Neural cell (in vitro differentiated cells): ENCODE results near the gene CLCN1. TPM values are rescaled to one million over a fixed set of nuclear protein-coding genes. Genes with fewer than 3 reads are reported as not detected.

Experiments used
- H2AFZ ChIP-seq: fragments of 200-600, 300-800 bp; sonication (generic), shearing (Covaris generic); 2 replicates; pipeline ENCODE4 v1.6.0; 2014; ENCODE audit warnings: low read depth, mild to moderate bottlenecking, antibody characterized with exemption, low read length, moderate library complexity
- H3F3A ChIP-seq: fragments of 200-600 bp; shearing (Covaris generic); 2 replicates; pipeline ENCODE4 v1.6.1; 2016; ENCODE audit warnings: mild to moderate bottlenecking, moderate library complexity, mixed read lengths, antibody characterized with exemption, low read length; ENCODE audit not compliant: insufficient read depth, poor library complexity, severe bottlenecking
- H3K27ac ChIP-seq: fragments of 200-600, 300-800 bp; sonication (generic), shearing (Covaris generic); 2 replicates; pipeline ENCODE4 v1.5.1; 2014; ENCODE audit warnings: mild to moderate bottlenecking, low read length, moderate library complexity
- H3K27me3 ChIP-seq: fragments of 300-800, 200-600 bp; sonication (generic), shearing (Covaris generic); 2 replicates; pipeline ENCODE4 v1.6.0; 2014; ENCODE audit warnings: mild to moderate bottlenecking, low read depth, low read length, moderate library complexity; ENCODE audit not compliant: insufficient read depth
- H3K36me3 ChIP-seq: fragments of 300-800, 200-600 bp; sonication (generic), shearing (Covaris generic); 2 replicates; pipeline ENCODE4 v1.5.1; 2014; ENCODE audit warnings: mild to moderate bottlenecking, antibody characterized with exemption, low read length, moderate library complexity; ENCODE audit not compliant: insufficient read depth
- H3K4me2 ChIP-seq: fragments of 300-800, 200-600 bp; sonication (generic), shearing (Covaris generic); 2 replicates; pipeline ENCODE4 v1.6.0; 2014; ENCODE audit warnings: mild to moderate bottlenecking, low read length
- H3K4me3 ChIP-seq: fragments of 300-800, 200-600 bp; sonication (generic), shearing (Covaris generic); 2 replicates; pipeline ENCODE4 v1.5.1; 2014; ENCODE audit warnings: mild to moderate bottlenecking, low read length, moderate library complexity
- H3K79me2 ChIP-seq: fragments of 200-600 bp; shearing (Covaris generic); replicated peaks from 2 replicates; pipeline ENCODE4 v1.6.0; 2014; ENCODE audit warnings: mild to moderate bottlenecking, low read length, moderate library complexity; ENCODE audit not compliant: insufficient read depth
- H3K9ac ChIP-seq: fragments of 300-800, 200-600 bp; sonication (generic), shearing (Covaris generic); 2 replicates; pipeline ENCODE4 v1.6.1; 2016; ENCODE audit warnings: mild to moderate bottlenecking, low read length, mixed read lengths
- H3K9me2 ChIP-seq: fragments of 200-600 bp; shearing (Covaris generic); 2 replicates; pipeline ENCODE4 v1.6.1; 2016; ENCODE audit warnings: mild to moderate bottlenecking, low read length, mixed read lengths; ENCODE audit not compliant: insufficient read depth
- H3K9me3 ChIP-seq: fragments of 200-600, 300-800 bp; sonication (generic), shearing (Covaris generic); 2 replicates; pipeline ENCODE4 v1.6.1; 2016; ENCODE audit warnings: mild to moderate bottlenecking, mixed run types, low read length, moderate library complexity, mixed read lengths
- H4K20me1 ChIP-seq: fragments of 200-600 bp; shearing (Covaris generic); 2 replicates; pipeline ENCODE4 v1.6.1; 2016; ENCODE audit warnings: mild to moderate bottlenecking, mixed run types; ENCODE audit not compliant: insufficient read depth
- CTCF ChIP-seq: fragments of 450-650 bp; IDR thresholded peaks from 2 replicates; pipeline ENCODE4 v1.5.1; 2014; ENCODE audit warnings: antibody characterized with exemption, mild to moderate bottlenecking, moderate library complexity; ENCODE audit not compliant: poor library complexity, severe bottlenecking
- EP300 ChIP-seq: fragments of 450-650 bp; conservative IDR thresholded peaks from 2 replicates; pipeline ENCODE4 v1.6.1; 2014; ENCODE audit warnings: antibody characterized with exemption, mild to moderate bottlenecking, moderate library complexity; ENCODE audit not compliant: poor library complexity, severe bottlenecking
- EZH2 ChIP-seq: fragments of 200-600, 300-800 bp; shearing (Covaris generic), sonication (generic); IDR thresholded peaks from 2 replicates; pipeline ENCODE4 v1.6.1; 2014; ENCODE audit warnings: antibody characterized with exemption, low read length, borderline replicate concordance, mild to moderate bottlenecking; ENCODE audit not compliant: insufficient read depth, poor library complexity, severe bottlenecking
- MXI1 ChIP-seq: fragments of 450-650 bp; conservative IDR thresholded peaks from 2 replicates; pipeline ENCODE4 v1.6.1; 2014; ENCODE audit warnings: antibody characterized with exemption, mild to moderate bottlenecking; ENCODE audit not compliant: poor library complexity, severe bottlenecking
- POLR2AphosphoS5 ChIP-seq: IDR thresholded peaks from 2 replicates; pipeline ENCODE4 v1.6.1; 2012
- RAD21 ChIP-seq: fragments of 450-650 bp; conservative IDR thresholded peaks from 2 replicates; pipeline ENCODE4 v1.6.1; 2014; ENCODE audit warnings: antibody characterized with exemption, mild to moderate bottlenecking, moderate library complexity
- SMC3 ChIP-seq: fragments of 450-650 bp; conservative IDR thresholded peaks from 2 replicates; pipeline ENCODE4 v1.6.1; 2014; ENCODE audit warnings: antibody characterized with exemption, mild to moderate bottlenecking, moderate library complexity; ENCODE audit not compliant: poor library complexity
- TAF1 ChIP-seq: IDR thresholded peaks from 2 replicates; pipeline ENCODE4 v1.6.1; 2012; ENCODE audit warnings: low read depth
- polyA plus RNA-seq: library from polyadenylated mRNA; depleted of rRNA; stranded (reverse); fragments of >200 nt; gene quantifications from 2 replicates; pipeline ENCODE4 v1.2.3, GENCODE V29; 2014
- TF ChIP-seq, protein P1 (sequence below): IDR thresholded peaks from 2 replicates; pipeline ENCODE4 v1.6.1; 2012; ENCODE audit warnings: borderline replicate concordance

Gene CLCN1
- polyA plus RNA-seq, 1 donor from 2014 or later = not detected

DNA sequence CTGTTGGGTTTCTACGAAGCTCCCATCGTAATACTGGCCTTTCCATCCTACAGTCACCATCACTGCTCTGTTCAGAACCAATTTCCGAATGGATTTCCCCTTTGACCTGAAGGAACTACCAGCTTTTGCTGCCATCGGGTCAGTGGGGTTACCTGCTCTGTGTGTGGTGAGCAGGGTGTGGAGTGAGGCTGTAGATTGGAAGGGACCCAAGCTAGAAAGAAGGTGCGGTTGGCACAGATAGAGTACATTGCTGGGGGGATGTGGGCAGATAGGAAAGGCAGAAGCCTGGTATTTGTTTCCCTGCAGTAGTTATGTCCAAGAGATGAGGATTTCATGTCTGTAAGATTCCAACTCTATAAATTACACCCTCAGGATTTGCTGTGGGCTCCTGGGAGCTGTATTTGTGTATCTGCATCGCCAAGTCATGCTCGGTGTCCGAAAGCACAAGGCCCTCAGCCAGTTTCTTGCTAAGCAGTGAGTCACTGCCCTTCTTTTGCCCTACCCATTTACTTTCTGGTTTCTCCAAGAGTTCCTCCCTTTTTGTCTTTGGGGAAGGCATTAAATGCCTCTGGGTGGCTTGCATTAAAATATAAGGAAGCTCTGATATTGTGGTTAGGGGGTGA lies 15.4 kb downstream of the CLCN1 start:
- TF ChIP-seq CTCF (no peak), EZH2 (no peak), EP300 (no peak)
- TF ChIP-seq, protein P1, sequence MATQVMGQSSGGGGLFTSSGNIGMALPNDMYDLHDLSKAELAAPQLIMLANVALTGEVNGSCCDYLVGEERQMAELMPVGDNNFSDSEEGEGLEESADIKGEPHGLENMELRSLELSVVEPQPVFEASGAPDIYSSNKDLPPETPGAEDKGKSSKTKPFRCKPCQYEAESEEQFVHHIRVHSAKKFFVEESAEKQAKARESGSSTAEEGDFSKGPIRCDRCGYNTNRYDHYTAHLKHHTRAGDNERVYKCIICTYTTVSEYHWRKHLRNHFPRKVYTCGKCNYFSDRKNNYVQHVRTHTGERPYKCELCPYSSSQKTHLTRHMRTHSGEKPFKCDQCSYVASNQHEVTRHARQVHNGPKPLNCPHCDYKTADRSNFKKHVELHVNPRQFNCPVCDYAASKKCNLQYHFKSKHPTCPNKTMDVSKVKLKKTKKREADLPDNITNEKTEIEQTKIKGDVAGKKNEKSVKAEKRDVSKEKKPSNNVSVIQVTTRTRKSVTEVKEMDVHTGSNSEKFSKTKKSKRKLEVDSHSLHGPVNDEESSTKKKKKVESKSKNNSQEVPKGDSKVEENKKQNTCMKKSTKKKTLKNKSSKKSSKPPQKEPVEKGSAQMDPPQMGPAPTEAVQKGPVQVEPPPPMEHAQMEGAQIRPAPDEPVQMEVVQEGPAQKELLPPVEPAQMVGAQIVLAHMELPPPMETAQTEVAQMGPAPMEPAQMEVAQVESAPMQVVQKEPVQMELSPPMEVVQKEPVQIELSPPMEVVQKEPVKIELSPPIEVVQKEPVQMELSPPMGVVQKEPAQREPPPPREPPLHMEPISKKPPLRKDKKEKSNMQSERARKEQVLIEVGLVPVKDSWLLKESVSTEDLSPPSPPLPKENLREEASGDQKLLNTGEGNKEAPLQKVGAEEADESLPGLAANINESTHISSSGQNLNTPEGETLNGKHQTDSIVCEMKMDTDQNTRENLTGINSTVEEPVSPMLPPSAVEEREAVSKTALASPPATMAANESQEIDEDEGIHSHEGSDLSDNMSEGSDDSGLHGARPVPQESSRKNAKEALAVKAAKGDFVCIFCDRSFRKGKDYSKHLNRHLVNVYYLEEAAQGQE = no peak
- no peaks in the 10 kb centered on the region for H3K79me2 ChIP-seq
- no peak overlapping the region for H2AFZ ChIP-seq
- H3K9ac ChIP-seq = no peak overlapping the region
- H3K4me3 ChIP-seq = no peak overlapping the region
- H4K20me1 ChIP-seq = no peaks in the 10 kb centered on the region
- no peak overlapping the region for H3K27ac ChIP-seq
- H3K27me3 ChIP-seq = no peaks in the 10 kb centered on the region
- no peaks in the 10 kb centered on the region for H3F3A ChIP-seq
- H3K36me3 ChIP-seq = no peaks in the 10 kb centered on the region
- no peaks in the 10 kb centered on the region for H3K9me2 ChIP-seq
- no peaks in the 10 kb centered on the region for H3K9me3 ChIP-seq
- H3K4me2 ChIP-seq = no peak overlapping the region

DNA sequence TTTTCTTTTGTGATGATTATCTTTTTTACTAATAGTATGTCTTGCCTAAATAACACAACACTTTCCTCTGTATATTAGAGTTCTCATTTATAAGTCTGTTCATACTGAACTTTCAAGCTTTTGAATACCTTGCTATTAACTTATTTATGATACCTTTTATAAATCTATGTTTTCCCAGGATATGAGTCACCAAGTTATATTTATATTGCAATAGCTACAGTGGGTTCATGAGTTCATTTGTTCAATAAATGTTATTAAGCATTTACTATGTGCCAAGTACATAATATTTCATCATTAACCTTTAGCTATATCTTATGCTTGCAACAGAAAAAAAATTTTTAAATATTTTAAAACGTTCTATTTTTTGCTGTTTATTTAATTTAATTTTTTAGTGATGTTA lies 18.3 kb downstream of the CLCN1 start:
- H3K9ac ChIP-seq = no peak overlapping the region
- no peaks in the 10 kb centered on the region for H3F3A ChIP-seq
- no peaks in the 10 kb centered on the region for H4K20me1 ChIP-seq
- no peaks in the 10 kb centered on the region for H3K9me2 ChIP-seq
- no peak overlapping the region for H3K27ac ChIP-seq
- no peaks in the 10 kb centered on the region for H3K9me3 ChIP-seq
- no peak overlapping the region for H3K4me3 ChIP-seq
- TF ChIP-seq SMC3 (no peak), CTCF (no peak), RAD21 (no peak), POLR2AphosphoS5 (no peak), EP300 (no peak), EZH2 (no peak), TAF1 (no peak), MXI1 (no peak)
- TF ChIP-seq, protein P1 = no peak
- no peak overlapping the region for H3K4me2 ChIP-seq
- H3K27me3 ChIP-seq = no peaks in the 10 kb centered on the region
- no peaks in the 10 kb centered on the region for H3K36me3 ChIP-seq
- H2AFZ ChIP-seq = no peak overlapping the region
- H3K79me2 ChIP-seq = no peaks in the 10 kb centered on the region
